HEK293 (cell line): ENCODE measurements around the gene RNF19B.
A peak's percentile ranks its signal among the peaks of the same experiment; 100 is the strongest.

Source experiments
- CTCF ChIA-PET: fragments of 350-600 bp; formaldehyde crosslinking; extraction: SDS; loops from one replicate; lab custom pipeline; 2021; ENCODE audit warnings: antibody characterized with exemption; lab: Yijun Ruan, JAX
- POLR2A ChIA-PET: fragments of 300-600 bp; formaldehyde crosslinking; extraction: SDS; loops from one replicate; lab custom pipeline; 2020; ENCODE audit warnings: antibody characterized with exemption, inconsistent platforms; lab: Yijun Ruan, JAX
- H3K27ac ChIP-seq: fragments of 200-500 bp; sonication (Bioruptor generic); 2 replicates; pipeline ENCODE4 v1.5.1; 2014; ENCODE audit warnings: low read depth, low read length, control low read depth, inconsistent platforms; ENCODE audit errors: extremely low read depth
- H3K36me3 ChIP-seq, 2 experiments: fragments of 200-500 bp in 1 of 2; sonication (Bioruptor generic) in 1 of 2; 1 replicate in 1 of 2; 2 replicates in 1 of 2; pipeline ENCODE4 v1.5.1; 2014 to 2017; ENCODE audit warnings: inconsistent platforms in 2 of 2, low read length in 2 of 2; ENCODE audit not compliant: control insufficient read depth in 2 of 2, insufficient read depth in 1 of 2
- H3K4me1 ChIP-seq: fragments of 200-500 bp; sonication (Bioruptor generic); 2 replicates; pipeline ENCODE4 v1.5.1; 2014; ENCODE audit warnings: mild to moderate bottlenecking, low read length, inconsistent platforms; ENCODE audit not compliant: control insufficient read depth, insufficient read depth
- H3K4me3 ChIP-seq: 2 replicates; pipeline ENCODE4 v1.5.1; 2011; ENCODE audit warnings: low read depth, mild to moderate bottlenecking, control low read depth, low read length, moderate library complexity
- H3K9me3 ChIP-seq: fragments of 200-500 bp; sonication (Bioruptor generic); 2 replicates; pipeline ENCODE4 v1.5.1; 2014; ENCODE audit warnings: low read depth, low read length, inconsistent platforms; ENCODE audit not compliant: control insufficient read depth, insufficient read depth
- BCL11A ChIP-seq: fragments of 450-650 bp; formaldehyde crosslinking; IDR thresholded peaks from 2 replicates; pipeline ENCODE4 v1.5.1; 2016; ENCODE audit warnings: low read depth, missing biosample characterization, missing genetic modification characterization
- HOXA7 ChIP-seq: sonication (generic); formaldehyde crosslinking; IDR thresholded peaks from 2 replicates; pipeline ENCODE4 v1.8.1; 2022; ENCODE audit warnings: missing genetic modification reagents, borderline replicate concordance
- SCRT2 ChIP-seq: fragments of 450-650 bp; formaldehyde crosslinking; IDR thresholded peaks from 2 replicates; pipeline ENCODE4 v1.5.1; 2016; ENCODE audit warnings: missing biosample characterization, missing genetic modification characterization
- SETDB1 ChIP-seq: IDR thresholded peaks from one replicate; pipeline ENCODE4 v1.6.1; 2017; ENCODE audit warnings: mild to moderate bottlenecking, low read length, moderate library complexity, mixed read lengths; ENCODE audit not compliant: insufficient read length
- YY2 ChIP-seq: fragments of 450-650 bp; formaldehyde crosslinking; IDR thresholded peaks from 2 replicates; pipeline ENCODE4 v1.5.1; 2016; ENCODE audit warnings: missing biosample characterization, missing genetic modification characterization
- ZBTB17 ChIP-seq: fragments of 450-650 bp; formaldehyde crosslinking; IDR thresholded peaks from 2 replicates; pipeline ENCODE4 v1.5.1; 2016; ENCODE audit warnings: missing biosample characterization, missing genetic modification characterization
- ZBTB44 ChIP-seq: fragments of 450-650 bp; IDR thresholded peaks from 2 replicates; pipeline ENCODE4 v1.5.1; 2018; ENCODE audit warnings: missing biosample characterization, mild to moderate bottlenecking, missing genetic modification characterization
- ZEB2 ChIP-seq: fragments of 450-650 bp; formaldehyde crosslinking; IDR thresholded peaks from 2 replicates; pipeline ENCODE4 v1.5.1; 2016; ENCODE audit warnings: missing biosample characterization, missing genetic modification characterization
- ZNF24 ChIP-seq: fragments of 450-650 bp; formaldehyde crosslinking; IDR thresholded peaks from 2 replicates; pipeline ENCODE4 v1.5.1; 2016; ENCODE audit warnings: missing biosample characterization, missing genetic modification characterization
- ZNF366 ChIP-seq: fragments of 450-650 bp; formaldehyde crosslinking; conservative IDR thresholded peaks from 2 replicates; pipeline ENCODE4 v1.5.1; 2016; ENCODE audit warnings: missing biosample characterization, missing genetic modification characterization
- ZNF433 ChIP-seq: fragments of 450-650 bp; formaldehyde crosslinking; IDR thresholded peaks from 2 replicates; pipeline ENCODE4 v1.5.1; 2016; ENCODE audit warnings: missing biosample characterization, missing genetic modification characterization, low read depth
- ZNF544 ChIP-seq: fragments of 450-650 bp; formaldehyde crosslinking; IDR thresholded peaks from 2 replicates; pipeline ENCODE4 v1.5.0; 2017; ENCODE audit warnings: missing biosample characterization, missing genetic modification characterization
- ZNF558 ChIP-seq: fragments of 450-650 bp; formaldehyde crosslinking; IDR thresholded peaks from 2 replicates; pipeline ENCODE4 v1.5.1; 2016; ENCODE audit warnings: missing biosample characterization, missing genetic modification characterization
- ZNF629 ChIP-seq: fragments of 450-650 bp; formaldehyde crosslinking; IDR thresholded peaks from 2 replicates; pipeline ENCODE4 v1.5.1; 2017; ENCODE audit warnings: missing biosample characterization, missing genetic modification characterization
- ZNF664 ChIP-seq: fragments of 450-650 bp; formaldehyde crosslinking; IDR thresholded peaks from 2 replicates; pipeline ENCODE4 v1.5.1; 2016; ENCODE audit warnings: missing biosample characterization, missing genetic modification characterization
- ZNF677 ChIP-seq: fragments of 450-650 bp; IDR thresholded peaks from 2 replicates; pipeline ENCODE4 v1.5.0; 2018; ENCODE audit warnings: missing biosample characterization, mild to moderate bottlenecking, missing genetic modification characterization, moderate library complexity
- TF ChIP-seq, protein P1 (sequence below): fragments of 450-650 bp; formaldehyde crosslinking; IDR thresholded peaks from 2 replicates; pipeline ENCODE4; 2016; ENCODE audit warnings: missing biosample characterization, missing genetic modification characterization
- TF ChIP-seq, protein P2 (sequence below): fragments of 450-650 bp; formaldehyde crosslinking; IDR thresholded peaks from 2 replicates; pipeline ENCODE4 v1.5.1; 2017; ENCODE audit warnings: missing biosample characterization, mild to moderate bottlenecking, missing genetic modification characterization, moderate library complexity
- TF ChIP-seq, protein P3 (sequence below): fragments of 450-650 bp; formaldehyde crosslinking; IDR thresholded peaks from 2 replicates; pipeline ENCODE4 v1.5.1; 2016; ENCODE audit warnings: missing biosample characterization, missing genetic modification characterization
- TF ChIP-seq, protein P4 (sequence below): fragments of 450-650 bp; formaldehyde crosslinking; IDR thresholded peaks from 2 replicates; pipeline ENCODE4 v1.5.1; 2016; ENCODE audit warnings: missing biosample characterization, missing genetic modification characterization

RNF19B gene

DNA sequence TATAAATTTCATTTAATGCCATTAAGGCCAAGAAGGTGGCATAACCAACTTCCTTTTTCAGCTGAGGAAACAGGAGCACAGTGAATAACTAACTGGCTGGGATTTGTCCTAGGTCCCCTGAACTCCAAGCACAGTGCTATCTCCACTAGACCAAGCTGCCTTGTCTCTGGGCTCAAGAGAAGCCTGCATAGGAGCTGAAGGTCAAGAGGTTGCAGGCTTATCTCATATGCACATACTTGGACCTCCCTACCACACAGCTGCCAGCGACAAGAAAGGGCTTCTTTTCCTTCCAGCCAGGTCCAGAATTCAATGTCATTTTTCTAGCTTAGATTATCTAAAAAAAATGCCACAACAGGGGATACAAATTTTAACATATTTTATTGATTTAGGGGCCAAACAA is 45.0 kb upstream of the RNF19B start (continued):
- TF ChIP-seq, protein P1, sequence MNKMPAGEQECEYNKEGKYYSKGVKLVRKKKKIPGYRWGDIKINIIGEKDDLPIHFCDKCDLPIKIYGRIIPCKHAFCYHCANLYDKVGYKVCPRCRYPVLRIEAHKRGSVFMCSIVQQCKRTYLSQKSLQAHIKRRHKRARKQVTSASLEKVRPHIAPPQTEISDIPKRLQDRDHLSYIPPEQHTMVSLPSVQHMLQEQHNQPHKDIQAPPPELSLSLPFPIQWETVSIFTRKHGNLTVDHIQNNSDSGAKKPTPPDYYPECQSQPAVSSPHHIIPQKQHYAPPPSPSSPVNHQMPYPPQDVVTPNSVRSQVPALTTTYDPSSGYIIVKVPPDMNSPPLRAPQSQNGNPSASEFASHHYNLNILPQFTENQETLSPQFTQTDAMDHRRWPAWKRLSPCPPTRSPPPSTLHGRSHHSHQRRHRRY: no peak
- TF ChIP-seq ZNF558 (tag by site-specific recombination): no peak
- TF ChIP-seq SETDB1: no peak
- no peak for TF ChIP-seq ZNF24

- Histone ChIP-seq H3K4me1 (peaks cover 3% of the 10 kb centered on the region; the same call in 1 of the 2 replicates), H3K36me3 (peaks cover 20 to 69% of the 10 kb centered on the region in 2 experiments), H3K4me3 (no peak overlapping the region), H3K27ac (no peak overlapping the region), H3K9me3 (no peaks in the 10 kb centered on the region)
- CTCF ChIA-PET: interaction anchor here (0.6 to 7.0 kb wide), 12 partner anchors 13 to 1353 kb away, joined by 3 to 71 read pairs (median 3); no protein-coding TSS in a partner anchor
- POLR2A ChIA-PET: interaction anchor here (1.0 to 1.7 kb wide), 3 partner anchors 16 to 45 kb away, joined by 3 to 4 read pairs (median 3); no protein-coding TSS in a partner anchor
- TF ChIP-seq ZNF664 (tag by site-specific recombination) (0 out of 2 replicates have a peak, but pooled peaks have one; percentile 32), ZNF544 (tag by site-specific recombination) (no peak), ZNF677 (no peak), BCL11A (tag by site-specific recombination) (no peak)
Observed at GRCh38 chr1:33008051-33008914, 43.7 kb upstream of the RNF19B start.

DNA sequence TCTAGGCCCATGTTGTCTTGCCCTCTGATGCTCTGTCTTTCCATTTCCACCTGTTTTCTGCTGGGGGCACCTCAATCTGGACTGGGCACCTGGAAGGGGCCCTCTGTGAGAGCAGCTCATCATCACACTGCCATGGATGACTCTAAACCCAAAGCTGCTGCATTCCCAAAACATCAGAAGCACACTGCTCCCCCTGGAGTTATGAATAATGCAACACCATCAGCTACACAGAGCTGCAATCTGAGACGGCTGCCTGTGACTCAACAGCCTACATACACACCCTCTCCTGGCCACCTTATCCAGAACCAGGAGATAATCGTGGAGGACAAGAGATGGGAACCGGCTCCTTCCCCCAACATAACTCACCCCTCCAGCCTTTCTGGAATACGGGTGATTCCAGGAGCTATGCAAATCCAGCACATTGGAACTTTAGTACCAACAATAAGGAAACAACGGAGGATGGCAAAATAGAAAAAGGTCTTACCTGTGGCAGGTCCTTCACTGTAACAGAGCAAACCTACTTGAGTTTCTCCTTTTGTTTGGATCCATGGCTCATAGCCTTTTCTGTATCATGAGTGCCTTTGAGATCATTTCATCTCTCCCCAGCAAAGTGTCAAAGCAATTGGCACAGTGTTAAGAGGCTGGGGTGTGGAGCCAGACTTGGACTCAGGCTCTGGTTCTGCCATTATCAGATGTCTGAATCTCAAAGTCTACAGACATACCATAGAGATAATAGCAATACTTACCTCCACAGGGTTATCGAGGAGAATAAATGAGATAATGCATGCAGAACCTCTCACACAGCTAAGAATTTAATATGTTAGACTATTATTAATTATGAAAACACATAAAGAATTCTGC is 42.8 kb upstream of the RNF19B start:
- Histone ChIP-seq H3K27ac (no peak overlapping the region), H3K4me3 (no peak overlapping the region), H3K36me3 (peaks cover 11 to 64% of the 10 kb centered on the region in 2 experiments), H3K4me1 (peaks cover 3% of the 10 kb centered on the region; the same call in 1 of the 2 replicates), H3K9me3 (no peaks in the 10 kb centered on the region)
- POLR2A ChIA-PET: interaction anchor here (0.5 to 1.4 kb wide), 5 partner anchors 15 to 175 kb away, joined by 3 to 5 read pairs (median 4); partner anchors contain the start of gene RNF19B
- CTCF ChIA-PET: interaction anchor here (0.6 to 7.0 kb wide), 15 partner anchors 13 to 607 kb away, joined by 3 to 71 read pairs (median 4); no protein-coding TSS in a partner anchor
- TF ChIP-seq, protein P2, sequence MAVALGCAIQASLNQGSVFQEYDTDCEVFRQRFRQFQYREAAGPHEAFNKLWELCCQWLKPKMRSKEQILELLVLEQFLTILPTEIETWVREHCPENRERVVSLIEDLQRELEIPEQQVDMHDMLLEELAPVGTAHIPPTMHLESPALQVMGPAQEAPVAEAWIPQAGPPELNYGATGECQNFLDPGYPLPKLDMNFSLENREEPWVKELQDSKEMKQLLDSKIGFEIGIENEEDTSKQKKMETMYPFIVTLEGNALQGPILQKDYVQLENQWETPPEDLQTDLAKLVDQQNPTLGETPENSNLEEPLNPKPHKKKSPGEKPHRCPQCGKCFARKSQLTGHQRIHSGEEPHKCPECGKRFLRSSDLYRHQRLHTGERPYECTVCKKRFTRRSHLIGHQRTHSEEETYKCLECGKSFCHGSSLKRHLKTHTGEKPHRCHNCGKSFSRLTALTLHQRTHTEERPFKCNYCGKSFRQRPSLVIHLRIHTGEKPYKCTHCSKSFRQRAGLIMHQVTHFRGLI: no peak
- peak; percentile 52; the same call in 1 of the 2 replicates for TF ChIP-seq ZEB2
- 0 out of 2 replicates have a peak, but pooled peaks have one; percentile 43 for TF ChIP-seq ZBTB17 (tag by site-specific recombination)
- TF ChIP-seq ZNF629: 0 out of 2 replicates have a peak, but pooled peaks have one; percentile 11
- TF ChIP-seq ZNF366 (tag by site-specific recombination): peak; percentile 49
- no peak for TF ChIP-seq YY2 (tag by site-specific recombination)
- TF ChIP-seq, protein P3, sequence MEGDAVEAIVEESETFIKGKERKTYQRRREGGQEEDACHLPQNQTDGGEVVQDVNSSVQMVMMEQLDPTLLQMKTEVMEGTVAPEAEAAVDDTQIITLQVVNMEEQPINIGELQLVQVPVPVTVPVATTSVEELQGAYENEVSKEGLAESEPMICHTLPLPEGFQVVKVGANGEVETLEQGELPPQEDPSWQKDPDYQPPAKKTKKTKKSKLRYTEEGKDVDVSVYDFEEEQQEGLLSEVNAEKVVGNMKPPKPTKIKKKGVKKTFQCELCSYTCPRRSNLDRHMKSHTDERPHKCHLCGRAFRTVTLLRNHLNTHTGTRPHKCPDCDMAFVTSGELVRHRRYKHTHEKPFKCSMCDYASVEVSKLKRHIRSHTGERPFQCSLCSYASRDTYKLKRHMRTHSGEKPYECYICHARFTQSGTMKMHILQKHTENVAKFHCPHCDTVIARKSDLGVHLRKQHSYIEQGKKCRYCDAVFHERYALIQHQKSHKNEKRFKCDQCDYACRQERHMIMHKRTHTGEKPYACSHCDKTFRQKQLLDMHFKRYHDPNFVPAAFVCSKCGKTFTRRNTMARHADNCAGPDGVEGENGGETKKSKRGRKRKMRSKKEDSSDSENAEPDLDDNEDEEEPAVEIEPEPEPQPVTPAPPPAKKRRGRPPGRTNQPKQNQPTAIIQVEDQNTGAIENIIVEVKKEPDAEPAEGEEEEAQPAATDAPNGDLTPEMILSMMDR (tag by site-specific recombination): peak; percentile 76
- 0 out of 2 replicates have a peak, but pooled peaks have one; percentile 44 for TF ChIP-seq ZBTB44 (tag by site-specific recombination)
- TF ChIP-seq ZNF433: no peak
- no peak for TF ChIP-seq HOXA7
- TF ChIP-seq SCRT2 (tag by site-specific recombination): peak; percentile 66
- TF ChIP-seq, protein P4, sequence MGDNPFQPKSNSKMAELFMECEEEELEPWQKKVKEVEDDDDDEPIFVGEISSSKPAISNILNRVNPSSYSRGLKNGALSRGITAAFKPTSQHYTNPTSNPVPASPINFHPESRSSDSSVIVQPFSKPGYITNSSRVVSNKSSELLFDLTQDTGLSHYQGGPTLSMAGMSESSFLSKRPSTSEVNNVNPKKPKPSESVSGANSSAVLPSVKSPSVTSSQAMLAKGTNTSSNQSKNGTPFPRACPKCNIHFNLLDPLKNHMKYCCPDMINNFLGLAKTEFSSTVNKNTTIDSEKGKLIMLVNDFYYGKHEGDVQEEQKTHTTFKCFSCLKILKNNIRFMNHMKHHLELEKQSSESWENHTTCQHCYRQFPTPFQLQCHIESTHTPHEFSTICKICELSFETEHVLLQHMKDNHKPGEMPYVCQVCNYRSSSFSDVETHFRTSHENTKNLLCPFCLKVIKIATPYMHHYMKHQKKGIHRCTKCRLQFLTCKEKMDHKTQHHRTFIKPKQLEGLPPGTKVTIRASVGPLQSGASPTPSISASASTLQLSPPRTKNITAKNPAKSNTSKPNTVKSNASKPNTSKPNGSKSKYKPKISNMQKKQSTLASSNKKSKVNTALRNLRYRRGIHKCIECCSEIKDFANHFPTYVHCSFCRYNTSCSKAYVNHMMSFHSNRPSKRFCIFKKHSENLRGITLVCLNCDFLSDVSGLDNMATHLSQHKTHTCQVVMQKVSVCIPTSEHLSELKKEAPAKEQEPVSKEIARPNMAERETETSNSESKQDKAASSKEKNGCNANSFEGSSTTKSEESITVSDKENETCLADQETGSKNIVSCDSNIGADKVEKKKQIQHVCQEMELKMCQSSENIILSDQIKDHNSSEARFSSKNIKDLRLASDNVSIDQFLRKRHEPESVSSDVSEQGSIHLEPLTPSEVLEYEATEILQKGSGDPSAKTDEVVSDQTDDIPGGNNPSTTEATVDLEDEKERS (tag by site-specific recombination): no peak
